ENCODE measurements around the gene DNMT3L.
"Not testable (repeated sequence)": the region's sequence is repeated elsewhere in the genome, so short reads cannot be mapped to it uniquely, and the experiment has no call there.

Gene DNMT3L

GRCh38 chr21:44294391-44295162, 32.9 kb upstream of the DNMT3L start:
- peak; percentile 83 for DNase-seq

- DNase-seq: no peak
Observed at GRCh38 chr21:44293551-44294231, 32.0 kb upstream of the DNMT3L start.

DNA sequence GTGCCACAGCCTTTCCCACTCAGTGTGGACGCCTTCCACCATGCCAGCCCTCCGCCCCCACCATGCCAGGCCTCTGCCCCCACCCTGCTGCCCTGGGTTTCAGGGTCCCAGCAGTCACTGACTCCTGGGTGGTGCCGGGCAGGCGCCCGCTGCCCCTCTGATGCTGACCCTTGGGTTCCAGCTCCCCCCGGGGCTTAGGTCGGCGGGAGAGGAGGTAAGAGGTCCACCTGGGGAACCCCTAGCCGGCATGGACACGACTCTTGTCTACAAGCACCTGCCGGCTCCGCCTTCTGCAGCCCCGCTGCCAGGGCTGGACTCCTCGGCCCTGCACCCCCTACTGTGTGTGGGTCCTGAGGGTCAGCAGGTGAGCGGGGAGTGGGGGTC, 31.1 kb upstream of the DNMT3L start:
- DNase-seq: no peak

DNA sequence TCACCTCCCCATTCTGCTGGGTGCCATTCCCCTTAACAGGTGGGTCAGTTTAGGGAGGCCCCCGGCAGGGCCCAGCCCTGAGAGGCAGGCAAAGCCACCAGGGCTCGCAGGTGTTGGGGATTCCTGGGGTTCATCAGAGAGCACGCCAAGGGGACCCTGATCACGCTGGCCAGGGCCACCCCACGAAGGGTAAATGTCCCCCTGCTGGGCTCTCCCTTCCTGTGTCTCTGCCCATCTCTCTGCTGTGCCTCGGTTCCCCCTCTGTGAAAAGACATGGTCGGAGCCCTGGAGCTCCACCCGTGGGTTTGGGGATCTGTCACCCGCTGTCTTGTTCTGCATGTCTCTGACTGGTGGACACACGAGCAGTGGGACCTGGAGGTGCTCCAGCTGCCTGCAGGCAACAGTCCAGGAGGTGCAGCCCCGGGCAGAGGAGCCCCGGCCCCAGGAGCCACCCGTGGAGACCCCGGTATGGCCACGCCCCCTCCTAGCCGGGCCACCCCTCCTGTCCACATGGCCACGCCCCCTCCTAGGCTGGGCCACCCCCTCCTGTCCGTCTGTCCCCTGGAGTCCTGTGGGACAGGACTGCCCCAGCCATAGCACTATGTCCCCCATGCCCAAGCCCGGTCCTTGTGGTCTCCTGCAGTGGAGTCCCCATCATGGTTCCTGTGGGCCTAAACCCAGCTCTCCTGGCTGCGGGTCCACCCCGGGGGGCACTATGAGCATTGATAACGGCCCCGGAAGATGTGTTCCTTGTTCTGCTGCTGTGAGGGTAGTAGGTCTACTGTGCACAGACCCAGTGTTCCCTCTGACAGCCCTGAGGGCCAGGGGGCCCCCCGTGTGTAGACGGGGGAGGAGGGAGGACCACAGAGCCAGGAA, 30.5 kb upstream of the DNMT3L start:
- no peak for DNase-seq

DNA sequence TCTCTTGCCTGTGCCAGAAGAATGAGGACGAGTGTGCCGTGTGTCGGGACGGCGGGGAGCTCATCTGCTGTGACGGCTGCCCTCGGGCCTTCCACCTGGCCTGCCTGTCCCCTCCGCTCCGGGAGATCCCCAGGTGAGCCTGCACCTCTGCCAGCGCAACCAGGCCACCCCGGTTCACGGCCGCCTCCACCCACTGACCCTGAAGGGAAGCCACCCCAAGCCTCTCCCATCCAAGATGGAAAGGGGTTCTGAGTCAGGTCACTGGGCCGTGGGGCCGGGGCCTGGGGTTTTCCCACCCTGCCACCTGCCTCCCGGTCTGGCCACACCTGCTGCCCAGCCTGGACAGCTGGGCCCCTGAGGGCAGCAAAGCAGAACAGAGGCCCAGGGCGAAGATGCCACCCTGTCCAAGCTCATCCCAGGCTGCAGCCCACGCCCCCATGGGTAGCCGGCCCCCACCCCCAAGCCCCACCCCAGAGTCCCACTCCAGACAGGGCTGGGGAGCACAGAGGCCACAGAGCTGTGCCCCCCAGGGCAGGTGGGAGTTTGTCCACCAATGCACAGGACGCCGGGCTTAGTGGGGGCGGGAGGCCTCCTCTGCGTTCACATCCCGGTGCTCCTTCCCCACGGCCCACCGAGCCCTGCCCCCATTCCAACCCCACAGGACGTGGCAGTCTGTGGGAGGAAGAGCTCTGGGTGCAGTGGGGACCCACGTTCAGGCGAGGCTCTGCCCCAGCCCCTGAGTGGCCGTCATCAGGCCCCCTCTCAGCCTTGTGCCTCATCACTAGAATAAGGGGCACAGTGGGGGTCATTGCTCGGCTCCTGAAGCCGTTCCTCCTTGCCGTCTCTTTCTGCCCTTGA, 29.6 kb upstream of the DNMT3L start:
- DNase-seq: no peak

GRCh38 chr21:44290327-44291077, 28.8 kb upstream of the DNMT3L start:
- no peak for DNase-seq

DNA sequence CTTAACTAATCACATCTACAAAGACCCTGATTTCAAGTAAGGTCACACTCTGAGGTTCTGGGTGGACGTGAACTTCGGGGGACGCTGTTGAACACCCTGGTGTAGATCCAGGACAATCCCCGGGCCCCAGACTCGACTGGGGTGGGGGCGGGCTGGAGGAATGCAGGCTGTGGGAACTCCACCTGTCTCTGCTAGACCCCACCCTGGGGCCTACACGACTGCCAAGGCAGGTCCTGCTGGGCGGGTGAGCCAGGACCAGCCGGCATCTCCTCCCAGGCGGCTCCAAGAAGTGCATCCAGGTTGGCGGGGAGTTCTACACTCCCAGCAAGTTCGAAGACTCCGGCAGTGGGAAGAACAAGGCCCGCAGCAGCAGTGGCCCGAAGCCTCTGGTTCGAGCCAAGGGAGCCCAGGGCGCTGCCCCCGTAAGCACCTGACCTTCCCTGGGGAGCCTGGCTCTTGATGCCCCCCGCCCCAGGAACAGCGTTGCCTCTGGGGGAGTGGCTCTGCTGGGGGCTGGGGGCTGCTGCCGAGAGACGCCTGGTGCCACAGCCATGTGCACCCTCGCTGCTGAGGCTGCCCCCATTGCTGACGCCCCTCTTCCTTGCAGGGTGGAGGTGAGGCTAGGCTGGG, 27.8 kb upstream of the DNMT3L start:
- DNase-seq: no peak

GRCh38 chr21:44288251-44289110, 26.8 kb upstream of the DNMT3L start:
- DNase-seq: peak; percentile 14

- DNase-seq: peak; percentile 18
Observed at GRCh38 chr21:44286716-44287632, 25.3 kb upstream of the DNMT3L start.

DNA sequence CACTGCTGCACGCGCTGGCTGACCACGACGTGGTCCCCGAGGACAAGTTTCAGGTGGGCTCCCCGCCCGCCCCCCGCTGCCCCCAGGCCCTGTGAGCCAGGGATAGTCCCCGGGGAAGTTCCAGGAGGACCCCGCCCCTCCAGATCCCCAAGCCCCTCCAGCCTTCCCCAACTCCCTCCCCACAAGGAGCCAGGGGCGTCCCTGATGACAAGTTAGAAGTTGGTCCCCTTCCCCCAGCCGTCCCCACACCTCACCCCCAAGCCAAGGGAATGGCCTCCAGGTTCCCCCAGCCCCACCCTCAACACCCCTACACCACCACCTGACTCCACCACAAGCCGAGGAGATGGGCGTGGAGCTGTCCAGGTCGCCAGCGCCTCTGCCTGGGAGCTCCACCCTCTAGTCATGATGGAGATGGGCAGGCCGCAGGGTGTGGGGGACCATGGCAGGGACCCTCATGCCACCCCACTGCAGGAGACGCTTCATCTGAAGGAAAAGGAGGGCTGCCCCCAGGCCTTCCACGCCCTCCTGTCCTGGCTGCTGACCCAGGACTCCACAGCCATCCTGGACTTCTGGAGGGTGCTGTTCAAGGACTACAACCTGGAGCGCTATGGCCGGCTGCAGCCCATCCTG, 24.5 kb upstream of the DNMT3L start:
- DNase-seq: peak; percentile 16

GRCh38 chr21:44285138-44285992, 23.7 kb upstream of the DNMT3L start, which contains the start of gene AIRE:
TSS of gene AIRE (plus strand) at chr21:44285876. CDS start at chr21:44286007, 131 bp downstream.
- peak; percentile 32 for DNase-seq

- peak; percentile 20 for DNase-seq
Observed at GRCh38 chr21:44283948-44284347, 22.3 kb upstream of the DNMT3L start.

DNA sequence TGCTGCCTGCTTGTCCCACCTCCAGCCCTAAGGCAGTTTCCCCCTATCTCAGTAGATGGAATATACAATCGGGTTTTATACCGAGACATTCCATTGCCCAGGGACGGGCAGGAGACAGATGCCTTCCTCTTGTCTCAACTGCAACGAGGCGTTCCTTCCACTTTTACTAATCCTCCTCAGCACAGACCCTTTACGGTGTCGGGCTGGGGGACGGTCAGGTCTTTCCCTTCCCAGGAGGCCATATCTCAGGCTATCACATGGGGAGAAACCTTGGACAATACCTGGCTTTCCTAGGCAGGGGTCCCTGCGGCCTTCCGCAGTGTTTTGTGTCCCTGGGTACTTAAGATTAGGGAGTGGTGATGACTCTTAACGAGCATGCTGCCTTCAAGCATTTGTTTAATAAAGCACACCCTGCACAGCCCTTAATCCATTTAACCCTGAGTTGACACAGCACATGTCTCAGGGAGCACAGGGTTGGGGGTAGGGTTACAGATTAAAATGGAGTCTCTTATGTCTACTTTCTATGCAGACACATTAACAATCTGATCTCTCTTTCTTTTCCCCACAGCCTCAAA, 21.6 kb upstream of the DNMT3L start:
- DNase-seq: not testable (repeated sequence)

GRCh38 chr21:44282370-44282769, 20.7 kb upstream of the DNMT3L start:
- no peak for DNase-seq

GRCh38 chr21:44281801-44282200, 20.1 kb upstream of the DNMT3L start:
- DNase-seq: no peak

DNA sequence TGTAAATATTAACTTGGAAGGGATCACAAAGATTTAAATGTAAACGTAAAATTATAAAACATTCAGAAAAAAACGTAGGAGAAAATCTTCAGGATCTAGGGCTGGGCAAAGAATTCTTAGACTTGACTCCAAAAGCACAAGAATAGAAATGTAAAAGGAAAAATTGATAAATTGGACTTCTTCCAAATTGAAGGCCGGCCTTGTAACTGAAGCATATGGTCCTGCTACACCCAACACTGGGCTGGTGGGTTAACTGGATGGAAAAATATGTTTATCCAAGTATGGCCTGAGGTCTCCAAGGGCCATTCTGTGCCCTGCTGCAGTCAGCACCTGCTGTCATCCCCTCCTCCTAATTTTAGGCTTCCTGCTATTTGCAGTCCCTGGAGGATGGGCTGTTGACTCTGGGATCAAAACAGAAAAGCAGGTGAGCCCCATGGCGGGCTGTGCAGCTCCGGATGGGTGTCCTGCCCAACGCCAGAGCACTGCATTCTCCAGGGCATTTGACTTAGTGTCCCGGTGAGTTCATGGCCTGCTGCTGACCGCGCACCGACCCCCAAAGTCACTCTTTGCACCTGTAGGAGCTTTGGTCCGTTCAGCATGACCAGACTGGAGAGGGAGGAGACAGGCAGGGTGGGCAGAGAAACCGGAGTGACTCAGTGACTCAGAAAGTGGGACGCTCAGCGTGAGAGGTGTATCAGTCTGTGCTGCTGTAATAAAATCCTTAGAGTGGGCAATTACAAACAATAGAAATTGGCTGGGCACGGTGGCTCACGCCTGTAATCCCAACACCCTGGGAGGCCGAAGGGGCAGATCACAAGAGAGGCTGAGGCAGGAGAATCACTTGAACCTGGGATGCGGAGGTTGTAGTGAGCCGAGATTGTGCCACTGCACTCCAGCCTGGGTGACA, 17.9 kb upstream of the DNMT3L start:
- DNase-seq: no peak
